ENCODE data around the gene SH2D4B.

DNA sequence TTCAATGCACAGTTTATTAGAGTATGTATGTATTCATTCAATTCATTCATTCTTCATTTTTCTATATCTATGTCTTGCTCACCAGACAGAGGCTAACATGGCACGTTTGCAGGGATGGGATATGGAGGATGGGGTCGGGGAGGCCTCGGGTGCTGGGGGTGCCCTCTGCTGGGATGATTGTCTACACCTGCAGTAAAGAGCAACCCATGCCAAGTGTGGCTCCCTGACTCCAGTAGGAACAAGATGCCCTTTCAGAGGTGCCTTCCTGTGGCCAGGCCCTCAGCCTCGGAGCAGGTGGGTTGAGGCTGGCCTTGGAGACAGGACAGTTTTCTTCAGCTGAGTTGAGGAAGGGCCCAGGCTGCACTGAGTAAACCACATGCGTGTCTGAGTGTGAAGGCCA, 157.2 kb downstream of the SH2D4B start:
- no peak for TF ChIP-seq POLR2A (IDR thresholded peaks at IDR 0.05)
- TF ChIP-seq POLR2AphosphoS5 (IDR thresholded peaks at IDR 0.05), result no peak
- TF ChIP-seq, protein P1, sequence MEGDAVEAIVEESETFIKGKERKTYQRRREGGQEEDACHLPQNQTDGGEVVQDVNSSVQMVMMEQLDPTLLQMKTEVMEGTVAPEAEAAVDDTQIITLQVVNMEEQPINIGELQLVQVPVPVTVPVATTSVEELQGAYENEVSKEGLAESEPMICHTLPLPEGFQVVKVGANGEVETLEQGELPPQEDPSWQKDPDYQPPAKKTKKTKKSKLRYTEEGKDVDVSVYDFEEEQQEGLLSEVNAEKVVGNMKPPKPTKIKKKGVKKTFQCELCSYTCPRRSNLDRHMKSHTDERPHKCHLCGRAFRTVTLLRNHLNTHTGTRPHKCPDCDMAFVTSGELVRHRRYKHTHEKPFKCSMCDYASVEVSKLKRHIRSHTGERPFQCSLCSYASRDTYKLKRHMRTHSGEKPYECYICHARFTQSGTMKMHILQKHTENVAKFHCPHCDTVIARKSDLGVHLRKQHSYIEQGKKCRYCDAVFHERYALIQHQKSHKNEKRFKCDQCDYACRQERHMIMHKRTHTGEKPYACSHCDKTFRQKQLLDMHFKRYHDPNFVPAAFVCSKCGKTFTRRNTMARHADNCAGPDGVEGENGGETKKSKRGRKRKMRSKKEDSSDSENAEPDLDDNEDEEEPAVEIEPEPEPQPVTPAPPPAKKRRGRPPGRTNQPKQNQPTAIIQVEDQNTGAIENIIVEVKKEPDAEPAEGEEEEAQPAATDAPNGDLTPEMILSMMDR (IDR thresholded peaks at IDR 0.05), result no peak

Measured in breast epithelium (tissue), 3 donors.